Thoracic aorta (tissue), 2 donors: ENCODE results near the gene ARHGAP6. TPM values are rescaled to one million over a fixed set of nuclear protein-coding genes. Genes with fewer than 3 reads are reported as not detected.

Experiments
- ATAC-seq: fragments of 150-250 bp; one replicate; pipeline ENCODE4 v1.8.0; 2017; ENCODE audit warnings: low read depth; ENCODE audit not compliant: insufficient number of reproducible peaks, low FRiP score
- DNase-seq: peaks from one replicate; pipeline ENCODE4 v3.0.0-alpha.2; 2020; ENCODE audit warnings: low spot score
- H3K27ac ChIP-seq, 2 donors: fragments of 200-600 bp; sonication (generic); 1 replicate in 1 of 2; 2 replicates in 1 of 2; pipeline ENCODE4 v1.5.1; 2016; ENCODE audit warnings: mild to moderate bottlenecking in 2 of 2, moderate library complexity in 2 of 2
- H3K27me3 ChIP-seq: fragments of 200-600 bp; sonication (generic); replicated peaks from 2 replicates; pipeline ENCODE4 v1.6.0; 2016; ENCODE audit warnings: mild to moderate bottlenecking; ENCODE audit not compliant: insufficient read depth
- H3K36me3 ChIP-seq: fragments of 200-600 bp; sonication (generic); one replicate; pipeline ENCODE4 v1.5.1; 2016
- H3K4me1 ChIP-seq, 2 donors: fragments of 200-600 bp; sonication (generic); 1 replicate in 1 of 2; 2 replicates in 1 of 2; pipeline versions ENCODE4 v1.5.1 to v1.6.0; 2016; ENCODE audit warnings: low read depth in 2 of 2, mild to moderate bottlenecking in 1 of 2; ENCODE audit not compliant: control insufficient read depth in 1 of 2
- H3K4me3 ChIP-seq: fragments of 200-600 bp; sonication (generic); 2 replicates; pipeline ENCODE4 v1.5.1; 2016; ENCODE audit warnings: mild to moderate bottlenecking
- H3K9me3 ChIP-seq: fragments of 200-600 bp; sonication (generic); 2 replicates; pipeline ENCODE4 v1.5.1; 2016
- total RNA-seq, 2 donors: library from RNA; depleted of rRNA; stranded (reverse); fragments of >200 nt; gene quantifications; one replicate each; pipeline versions ENCODE4 v1.1.0 to v1.2.3, GENCODE V29; 2016
- TF ChIP-seq, protein P1 (sequence below): fragments of 200-600 bp; sonication (generic); IDR thresholded peaks from one replicate; pipeline ENCODE4 v1.5.1; 2019; ENCODE audit warnings: antibody characterized with exemption

ARHGAP6 gene
- total RNA-seq, 2 donors from 2014 or later: 14.6 to 22.3 TPM

DNA sequence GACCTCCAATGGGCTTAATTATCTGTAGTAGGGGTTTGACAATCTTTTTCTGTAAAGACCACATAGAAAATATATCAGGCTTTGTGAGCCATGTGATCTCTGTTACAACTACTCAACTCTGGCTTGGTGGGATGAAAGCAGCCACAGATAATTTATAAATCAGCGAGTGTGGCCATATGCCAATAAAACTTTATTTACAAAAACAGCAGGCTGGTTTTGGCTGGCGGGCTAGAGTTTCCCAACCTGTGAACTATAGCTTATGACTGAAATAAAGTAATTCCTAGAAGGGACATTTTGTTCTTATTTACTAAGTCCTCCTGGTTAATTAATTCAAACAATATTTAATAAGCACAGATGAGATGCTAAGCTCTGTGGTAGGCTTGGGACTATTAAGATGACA is 408.4 kb downstream of the ARHGAP6 start:
- H3K9me3 ChIP-seq: no peaks in the 10 kb centered on the region
- no peak overlapping the region for H3K4me3 ChIP-seq

DNA sequence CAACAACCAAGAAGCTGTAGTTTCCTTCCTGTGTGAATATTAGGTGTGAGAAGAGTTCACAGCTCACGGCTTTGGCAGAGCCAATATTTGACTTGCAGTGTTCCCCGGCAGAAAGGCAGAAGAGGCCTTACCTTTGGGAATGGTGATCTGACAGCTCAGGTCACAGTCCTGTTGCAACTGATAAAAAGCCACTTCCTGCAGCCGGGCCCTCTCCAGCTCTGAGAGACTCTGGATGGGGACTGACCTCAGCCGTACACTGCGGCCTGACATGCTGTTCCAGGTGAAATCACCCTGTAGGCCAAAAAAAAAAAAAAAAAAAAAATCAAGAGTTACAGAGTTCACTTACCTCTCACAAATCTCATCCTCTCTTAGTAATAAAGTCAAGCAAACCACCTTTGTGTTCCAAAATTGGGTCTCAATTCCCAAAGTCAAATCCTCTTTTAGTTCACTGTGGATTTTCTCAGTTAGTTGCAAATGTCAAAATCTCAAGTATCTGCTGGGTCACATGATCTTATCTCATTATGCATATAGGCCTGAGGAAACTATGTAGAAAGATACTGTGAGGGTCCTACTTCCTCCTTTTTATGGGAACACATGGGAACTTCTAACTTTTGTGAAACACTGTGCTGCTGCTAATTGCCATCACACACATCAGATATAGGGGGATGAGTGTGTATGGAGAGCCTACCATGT is 411.2 kb downstream of the ARHGAP6 start:
- H3K27me3 ChIP-seq: no peaks in the 10 kb centered on the region
- DNase-seq (no peak), ATAC-seq (no peak)

More for the DNA sequence above, 408.4 kb downstream of the ARHGAP6 start:
- no peaks in the 10 kb centered on the region for H3K4me1 ChIP-seq
- H3K27me3 ChIP-seq: no peaks in the 10 kb centered on the region
- no peaks in the 10 kb centered on the region for H3K36me3 ChIP-seq
- H3K27ac ChIP-seq: no peak overlapping the region
- no peak for ATAC-seq
- TF ChIP-seq, protein P1, sequence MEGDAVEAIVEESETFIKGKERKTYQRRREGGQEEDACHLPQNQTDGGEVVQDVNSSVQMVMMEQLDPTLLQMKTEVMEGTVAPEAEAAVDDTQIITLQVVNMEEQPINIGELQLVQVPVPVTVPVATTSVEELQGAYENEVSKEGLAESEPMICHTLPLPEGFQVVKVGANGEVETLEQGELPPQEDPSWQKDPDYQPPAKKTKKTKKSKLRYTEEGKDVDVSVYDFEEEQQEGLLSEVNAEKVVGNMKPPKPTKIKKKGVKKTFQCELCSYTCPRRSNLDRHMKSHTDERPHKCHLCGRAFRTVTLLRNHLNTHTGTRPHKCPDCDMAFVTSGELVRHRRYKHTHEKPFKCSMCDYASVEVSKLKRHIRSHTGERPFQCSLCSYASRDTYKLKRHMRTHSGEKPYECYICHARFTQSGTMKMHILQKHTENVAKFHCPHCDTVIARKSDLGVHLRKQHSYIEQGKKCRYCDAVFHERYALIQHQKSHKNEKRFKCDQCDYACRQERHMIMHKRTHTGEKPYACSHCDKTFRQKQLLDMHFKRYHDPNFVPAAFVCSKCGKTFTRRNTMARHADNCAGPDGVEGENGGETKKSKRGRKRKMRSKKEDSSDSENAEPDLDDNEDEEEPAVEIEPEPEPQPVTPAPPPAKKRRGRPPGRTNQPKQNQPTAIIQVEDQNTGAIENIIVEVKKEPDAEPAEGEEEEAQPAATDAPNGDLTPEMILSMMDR: no peak
- no peak for DNase-seq

DNA sequence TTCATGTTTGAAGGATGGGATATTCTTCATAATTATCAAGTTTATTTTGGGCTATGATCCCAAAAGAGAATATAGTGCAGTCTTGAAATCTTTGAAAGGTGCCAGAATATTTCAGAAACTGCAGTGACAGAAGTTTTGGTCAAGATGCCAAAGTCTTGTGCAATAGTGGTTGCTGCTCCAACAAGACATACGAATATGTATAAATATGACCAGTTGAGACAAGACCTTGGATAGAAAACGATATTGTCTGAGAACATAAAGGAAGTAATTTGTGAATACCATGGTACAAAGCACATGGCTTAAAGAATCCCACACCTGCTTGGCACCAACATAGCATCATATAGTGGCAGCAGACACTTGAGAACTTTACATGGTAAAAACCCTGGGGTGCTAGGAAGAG is 421.1 kb downstream of the ARHGAP6 start:
- no peaks in the 10 kb centered on the region for H3K9me3 ChIP-seq
- H3K4me3 ChIP-seq: no peak overlapping the region
- DNase-seq (no peak), ATAC-seq (no peak)
- no peak overlapping the region for H3K27ac ChIP-seq
- peaks cover 0 to 13% of the 10 kb centered on the region in 2 donors for H3K4me1 ChIP-seq
- H3K27me3 ChIP-seq: no peaks in the 10 kb centered on the region
- TF ChIP-seq, protein P1: no peak
- no peaks in the 10 kb centered on the region for H3K36me3 ChIP-seq

More for the DNA sequence above, 411.2 kb downstream of the ARHGAP6 start:
- Histone ChIP-seq H3K4me3 (no peak overlapping the region), H3K27ac (no peak overlapping the region), H3K4me1 (no peaks in the 10 kb centered on the region), H3K9me3 (no peaks in the 10 kb centered on the region), H3K36me3 (no peaks in the 10 kb centered on the region)
- TF ChIP-seq, protein P1: no peak

DNA sequence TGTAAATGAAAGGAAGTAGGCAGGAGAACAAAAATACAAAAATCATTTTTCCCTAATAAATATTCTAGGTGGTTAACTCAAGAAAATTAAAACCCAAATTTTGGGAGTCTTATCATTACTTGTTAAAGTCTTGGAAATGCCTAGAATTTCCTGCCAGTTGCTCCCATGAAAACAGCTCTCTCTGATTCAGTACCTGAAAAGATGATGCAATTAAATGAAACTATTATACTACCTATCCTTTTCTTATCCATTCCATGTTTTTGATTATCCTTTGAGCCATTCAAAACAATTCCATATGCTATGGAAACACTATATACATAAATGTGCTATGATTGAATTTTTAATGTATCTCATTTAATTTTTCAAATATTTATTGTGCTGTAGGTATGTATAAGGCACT is 423.0 kb downstream of the ARHGAP6 start:
- Histone ChIP-seq H3K4me3 (no peak overlapping the region), H3K36me3 (no peaks in the 10 kb centered on the region), H3K27ac (no peak overlapping the region), H3K27me3 (no peaks in the 10 kb centered on the region), H3K9me3 (no peaks in the 10 kb centered on the region), H3K4me1 (peaks cover 0 to 13% of the 10 kb centered on the region in 2 donors)
- ATAC-seq (no peak), DNase-seq (no peak)
- TF ChIP-seq, protein P1: no peak

DNA sequence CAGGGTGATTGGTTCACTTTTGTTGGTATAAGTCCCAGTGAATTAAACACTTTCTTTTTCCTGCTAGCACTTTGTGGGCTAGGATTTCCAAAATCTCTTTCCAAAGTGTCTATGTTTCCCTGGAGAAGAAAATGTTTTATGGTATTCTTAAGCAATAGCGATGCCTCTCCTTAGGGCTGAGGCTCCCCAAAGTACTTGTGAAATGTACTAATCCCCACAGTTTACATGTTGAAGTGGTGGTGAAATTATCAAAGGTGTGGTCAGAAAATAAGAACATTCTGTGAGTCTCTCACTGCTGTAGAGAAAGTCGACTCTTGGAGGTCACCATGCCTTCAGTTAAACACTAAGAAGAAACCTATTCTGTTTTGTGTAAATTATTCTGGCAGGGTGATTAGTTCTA is 424.0 kb downstream of the ARHGAP6 start:
- DNase-seq (no peak), ATAC-seq (no peak)
- Histone ChIP-seq H3K4me1 (peaks cover 0 to 13% of the 10 kb centered on the region in 2 donors), H3K27me3 (no peaks in the 10 kb centered on the region), H3K36me3 (no peaks in the 10 kb centered on the region), H3K27ac (no peak overlapping the region), H3K4me3 (no peak overlapping the region), H3K9me3 (no peaks in the 10 kb centered on the region)
- TF ChIP-seq, protein P1: no peak
